Testis (tissue), 2 donors: ENCODE data around the gene CORO2B.

ENCODE experiments used
- CTCF ChIP-seq, 3 experiments: fragments of 450-650 bp in 2 of 3; fragments of 200-600 bp in 1 of 3; sonication (generic) in 1 of 3; IDR thresholded peaks; one replicate each; pipeline ENCODE4 v1.5.1; 2016 to 2019; ENCODE audit warnings: antibody characterized with exemption in 3 of 3, mild to moderate bottlenecking in 2 of 3, moderate library complexity in 1 of 3
- POLR2A ChIP-seq: fragments of 450-650 bp; IDR thresholded peaks from one replicate; pipeline ENCODE4 v1.6.1; 2017; ENCODE audit warnings: antibody characterized with exemption, mild to moderate bottlenecking, moderate library complexity

- TF ChIP-seq CTCF (IDR thresholded peaks at IDR 0.05) (no peak), POLR2A (no peak)
Observed at GRCh38 chr15:68572309-68572708, 6.5 kb upstream of the CORO2B start.
